ENCODE measurements around the gene HSD17B3.
"Not testable (repeated sequence)": the region's sequence is repeated elsewhere in the genome, so short reads cannot be mapped to it uniquely, and the experiment has no call there.

The HSD17B3 gene

GRCh38 chr9:96192710-96193109, 109.3 kb downstream of the HSD17B3 start:
- in situ Hi-C loops (cut with HindIII; ENCODE audit: low sequenced_read_pairs) = no loop called here
- no peak for DNase-seq (ENCODE audit: low read depth, low spot score)
- TF ChIP-seq, protein P1, sequence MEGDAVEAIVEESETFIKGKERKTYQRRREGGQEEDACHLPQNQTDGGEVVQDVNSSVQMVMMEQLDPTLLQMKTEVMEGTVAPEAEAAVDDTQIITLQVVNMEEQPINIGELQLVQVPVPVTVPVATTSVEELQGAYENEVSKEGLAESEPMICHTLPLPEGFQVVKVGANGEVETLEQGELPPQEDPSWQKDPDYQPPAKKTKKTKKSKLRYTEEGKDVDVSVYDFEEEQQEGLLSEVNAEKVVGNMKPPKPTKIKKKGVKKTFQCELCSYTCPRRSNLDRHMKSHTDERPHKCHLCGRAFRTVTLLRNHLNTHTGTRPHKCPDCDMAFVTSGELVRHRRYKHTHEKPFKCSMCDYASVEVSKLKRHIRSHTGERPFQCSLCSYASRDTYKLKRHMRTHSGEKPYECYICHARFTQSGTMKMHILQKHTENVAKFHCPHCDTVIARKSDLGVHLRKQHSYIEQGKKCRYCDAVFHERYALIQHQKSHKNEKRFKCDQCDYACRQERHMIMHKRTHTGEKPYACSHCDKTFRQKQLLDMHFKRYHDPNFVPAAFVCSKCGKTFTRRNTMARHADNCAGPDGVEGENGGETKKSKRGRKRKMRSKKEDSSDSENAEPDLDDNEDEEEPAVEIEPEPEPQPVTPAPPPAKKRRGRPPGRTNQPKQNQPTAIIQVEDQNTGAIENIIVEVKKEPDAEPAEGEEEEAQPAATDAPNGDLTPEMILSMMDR (IDR thresholded peaks at IDR 0.05; ENCODE audit: low read depth, low read length) = no peak
- H3K4me3 ChIP-seq (ENCODE audit: low read depth, low read length) = no peak overlapping the region

DNA sequence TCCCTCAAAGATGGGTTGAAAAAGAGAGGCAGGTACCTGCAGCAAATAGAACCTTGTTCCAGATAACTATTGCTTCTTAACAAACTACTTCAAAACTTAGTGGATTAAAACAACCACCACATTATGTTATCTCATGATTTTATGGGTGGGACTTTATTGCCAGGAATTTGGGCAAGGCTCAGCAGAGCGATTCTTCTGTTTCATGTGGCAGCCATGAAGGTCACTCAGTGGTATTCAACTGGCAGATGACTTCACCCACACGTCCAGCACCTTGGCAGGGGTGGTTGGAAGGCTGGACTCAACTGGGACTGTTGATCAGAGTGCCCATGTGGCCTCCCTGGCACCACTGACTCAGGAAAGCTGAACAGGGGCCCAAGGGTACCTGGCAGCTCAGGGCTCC, 112.0 kb downstream of the HSD17B3 start:
- TF ChIP-seq, protein P1 (IDR thresholded peaks at IDR 0.05; ENCODE audit: low read depth, low read length) = no peak
- no peak overlapping the region for H3K4me3 ChIP-seq (ENCODE audit: low read depth, low read length)
- in situ Hi-C loops (cut with HindIII; ENCODE audit: low sequenced_read_pairs) = no loop called here
- no peak for DNase-seq (ENCODE audit: low read depth, low spot score)

GRCh38 chr9:96189581-96189980, 112.4 kb downstream of the HSD17B3 start:
- H3K4me3 ChIP-seq (ENCODE audit: low read depth, low read length); in situ Hi-C loops (cut with HindIII; ENCODE audit: low sequenced_read_pairs): not testable (repeated sequence)

DNA sequence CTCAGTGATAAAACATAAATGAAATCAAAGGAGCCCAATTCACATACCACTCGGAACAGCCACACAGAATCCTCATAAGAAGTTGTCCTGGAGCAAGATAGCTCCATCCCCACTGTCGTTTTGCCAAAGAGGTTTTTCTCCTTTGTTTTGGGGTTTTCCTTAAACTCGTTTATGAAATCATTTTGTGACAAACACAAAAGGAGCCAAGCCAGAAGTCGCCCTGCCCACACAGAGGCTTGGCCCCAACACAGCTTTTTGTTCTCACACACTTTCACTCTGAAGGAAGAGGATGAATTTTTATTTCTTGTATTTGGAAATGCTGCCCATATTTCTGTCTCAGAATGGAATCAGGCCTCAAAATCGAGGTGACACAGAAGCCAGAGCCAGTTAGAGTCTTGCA, 113.4 kb downstream of the HSD17B3 start:
- in situ Hi-C loops (cut with HindIII; ENCODE audit: low sequenced_read_pairs) = no loop called here
- H3K4me3 ChIP-seq (ENCODE audit: low read depth, low read length) = no peak overlapping the region
- TF ChIP-seq, protein P1 (IDR thresholded peaks at IDR 0.05; ENCODE audit: low read depth, low read length) = no peak
- DNase-seq (ENCODE audit: low read depth, low spot score) = no peak

More at GRCh38 chr9:96189581-96189980, 112.4 kb downstream of the HSD17B3 start:
- not testable (repeated sequence) for DNase-seq (ENCODE audit: low read depth, low spot score)

DNA sequence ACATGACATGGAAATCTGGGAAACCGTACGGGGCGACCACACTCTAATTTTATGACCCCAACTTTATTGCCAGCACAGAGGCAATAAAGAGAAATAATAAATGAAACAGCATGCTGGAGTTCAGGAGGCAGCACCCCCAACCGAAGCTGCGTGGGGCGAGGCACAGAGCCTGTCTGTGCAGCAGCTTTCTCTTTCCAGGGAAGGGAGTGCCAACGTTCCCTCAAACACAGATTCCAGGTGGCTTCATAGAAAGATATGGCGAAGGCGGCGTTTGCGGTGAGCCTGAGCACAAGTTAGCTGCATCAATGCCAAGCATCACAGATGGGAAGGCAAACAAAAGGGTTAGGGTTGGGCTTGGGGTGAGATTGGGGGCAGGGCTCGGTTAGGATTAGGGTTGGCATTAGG, 114.8 kb downstream of the HSD17B3 start:
- H3K4me3 ChIP-seq (ENCODE audit: low read depth, low read length) = no peak overlapping the region
- in situ Hi-C loops (cut with HindIII; ENCODE audit: low sequenced_read_pairs) = no loop called here
- DNase-seq (ENCODE audit: low read depth, low spot score) = no peak
- TF ChIP-seq, protein P1 (IDR thresholded peaks at IDR 0.05; ENCODE audit: low read depth, low read length) = no peak

- TF ChIP-seq, protein P1 (IDR thresholded peaks at IDR 0.05; ENCODE audit: low read depth, low read length) = no peak
- in situ Hi-C loops (cut with HindIII; ENCODE audit: low sequenced_read_pairs) = no loop called here
- no peak overlapping the region for H3K4me3 ChIP-seq (ENCODE audit: low read depth, low read length)
- DNase-seq (ENCODE audit: low read depth, low spot score) = peak; percentile 3
These were observed 115.4 kb downstream of the HSD17B3 start for GRCh38 chr9:96186591-96187011.

- in situ Hi-C loops (cut with HindIII; ENCODE audit: low sequenced_read_pairs) = no loop called here
- no peak for DNase-seq (ENCODE audit: low read depth, low spot score)
- no peak overlapping the region for H3K4me3 ChIP-seq (ENCODE audit: low read depth, low read length)
- TF ChIP-seq, protein P1 (IDR thresholded peaks at IDR 0.05; ENCODE audit: low read depth, low read length) = no peak
These were observed 116.3 kb downstream of the HSD17B3 start for GRCh38 chr9:96185518-96186156.
